Vagina (tissue), 2 donors: ENCODE data around the gene EPB41L3.

ENCODE experiments used
- CTCF ChIP-seq, 3 experiments: fragments of 450-650 bp in 2 of 3; fragments of 200-600 bp in 1 of 3; sonication (generic) in 1 of 3; IDR thresholded peaks; one replicate each; pipeline ENCODE4 v1.5.1; 2017 to 2019; ENCODE audit warnings: antibody characterized with exemption in 3 of 3, mild to moderate bottlenecking in 2 of 3, moderate library complexity in 2 of 3
- POLR2A ChIP-seq, 2 donors: fragments of 450-650 bp; IDR thresholded peaks; one replicate each; pipeline ENCODE4 v1.6.1; 2017; ENCODE audit warnings: antibody characterized with exemption in 2 of 2, mild to moderate bottlenecking in 2 of 2, moderate library complexity in 2 of 2

GRCh38 chr18:5388896-5389295, 154.9 kb downstream of the EPB41L3 start:
- TF ChIP-seq CTCF (IDR thresholded peaks at IDR 0.05) (no peak), POLR2A (IDR thresholded peaks at IDR 0.05) (no peak)
